GM18511 (cell line): ENCODE results near the gene GNPTAB.
"Not testable (repeated sequence)": the region's sequence is repeated elsewhere in the genome, so short reads cannot be mapped to it uniquely, and the experiment has no call there.

Experiments used
- ATAC-seq: cut with Tn5 transposase; IDR thresholded peaks from one replicate; pipeline ENCODE4 v1.9.1; 2021; ENCODE audit warnings: mild to moderate bottlenecking, moderate library complexity; ENCODE audit not compliant: unreplicated experiment

GNPTAB gene

GRCh38 chr12:101830367-101831325, at the start of gene GNPTAB:
TSS of gene GNPTAB (minus strand) at chr12:101830959. CDS start at chr12:101830675, 284 bp downstream.
- peak; percentile 93 for ATAC-seq

GRCh38 chr12:101878243-101878821, 47.6 kb upstream of the GNPTAB start:
- ATAC-seq = peak; percentile 31

GRCh38 chr12:101877806-101878242, 47.1 kb upstream of the GNPTAB start:
- ATAC-seq = peak; percentile 20

GRCh38 chr12:101876861-101877805, 46.4 kb upstream of the GNPTAB start, which contains the start of gene DRAM1:
TSS of gene DRAM1 (plus strand) at chr12:101877580. CDS start at chr12:101877790, 210 bp downstream.
- ATAC-seq = peak; percentile 82

GRCh38 chr12:101876322-101876860, 45.6 kb upstream of the GNPTAB start:
- ATAC-seq = no peak

GRCh38 chr12:101875162-101875561, 44.4 kb upstream of the GNPTAB start:
- ATAC-seq = no peak

GRCh38 chr12:101870925-101871324, 40.2 kb upstream of the GNPTAB start:
- ATAC-seq = no peak

- ATAC-seq = not testable (repeated sequence)
These were observed 36.9 kb upstream of the GNPTAB start for GRCh38 chr12:101867619-101868018.

- ATAC-seq = no peak
These were observed 36.0 kb upstream of the GNPTAB start for GRCh38 chr12:101866615-101867373.

GRCh38 chr12:101863981-101864380, 33.2 kb upstream of the GNPTAB start:
- no peak for ATAC-seq

GRCh38 chr12:101862245-101862644, 31.5 kb upstream of the GNPTAB start:
- ATAC-seq = no peak

GRCh38 chr12:101861688-101862087, 30.9 kb upstream of the GNPTAB start:
- ATAC-seq = not testable (repeated sequence)

GRCh38 chr12:101859664-101860607, 29.2 kb upstream of the GNPTAB start:
- peak; percentile 48 for ATAC-seq

- no peak for ATAC-seq
These were observed 27.6 kb upstream of the GNPTAB start for GRCh38 chr12:101858361-101858760.

- peak; percentile 57 for ATAC-seq
These were observed 26.3 kb upstream of the GNPTAB start for GRCh38 chr12:101857043-101857558.

GRCh38 chr12:101856614-101857013, 25.9 kb upstream of the GNPTAB start:
- ATAC-seq = peak; percentile 42

- ATAC-seq = no peak
These were observed 25.2 kb upstream of the GNPTAB start for GRCh38 chr12:101855976-101856375.

- ATAC-seq = no peak
These were observed 24.7 kb upstream of the GNPTAB start for GRCh38 chr12:101855364-101855884.
